SU-DHL-6 (cell line): ENCODE data around the gene CSNK1G2.

ENCODE experiments used
- CTCF ChIP-seq: fragments of 200-600 bp; sonication (generic); IDR thresholded peaks from one replicate; pipeline ENCODE4 v1.5.1; 2017; ENCODE audit warnings: antibody characterized with exemption, mild to moderate bottlenecking, low read length, moderate library complexity; ENCODE audit not compliant: insufficient read depth, poor library complexity, severe bottlenecking
- EZH2phosphoT487 ChIP-seq: fragments of 200-600 bp; sonication (generic), shearing (Covaris generic); conservative IDR thresholded peaks from 2 replicates; pipeline ENCODE4 v1.6.1; 2018; ENCODE audit warnings: mild to moderate bottlenecking, antibody characterized with exemption, low read length, moderate library complexity, mixed read lengths

GRCh38 chr19:1953441-1954094, 12.6 kb downstream of the CSNK1G2 start:
- TF ChIP-seq CTCF = no peak
- no peak for TF ChIP-seq EZH2phosphoT487
